ENCODE data around the gene PROZ. TPM values are rescaled to one million over a fixed set of nuclear protein-coding genes. Genes with fewer than 3 reads are reported as not detected.

The PROZ gene, protein sequence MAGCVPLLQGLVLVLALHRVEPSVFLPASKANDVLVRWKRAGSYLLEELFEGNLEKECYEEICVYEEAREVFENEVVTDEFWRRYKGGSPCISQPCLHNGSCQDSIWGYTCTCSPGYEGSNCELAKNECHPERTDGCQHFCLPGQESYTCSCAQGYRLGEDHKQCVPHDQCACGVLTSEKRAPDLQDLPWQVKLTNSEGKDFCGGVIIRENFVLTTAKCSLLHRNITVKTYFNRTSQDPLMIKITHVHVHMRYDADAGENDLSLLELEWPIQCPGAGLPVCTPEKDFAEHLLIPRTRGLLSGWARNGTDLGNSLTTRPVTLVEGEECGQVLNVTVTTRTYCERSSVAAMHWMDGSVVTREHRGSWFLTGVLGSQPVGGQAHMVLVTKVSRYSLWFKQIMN
- not detected in 5 replicates for total RNA-seq (2022; extraction: Qiagen RNA extraction)

DNA sequence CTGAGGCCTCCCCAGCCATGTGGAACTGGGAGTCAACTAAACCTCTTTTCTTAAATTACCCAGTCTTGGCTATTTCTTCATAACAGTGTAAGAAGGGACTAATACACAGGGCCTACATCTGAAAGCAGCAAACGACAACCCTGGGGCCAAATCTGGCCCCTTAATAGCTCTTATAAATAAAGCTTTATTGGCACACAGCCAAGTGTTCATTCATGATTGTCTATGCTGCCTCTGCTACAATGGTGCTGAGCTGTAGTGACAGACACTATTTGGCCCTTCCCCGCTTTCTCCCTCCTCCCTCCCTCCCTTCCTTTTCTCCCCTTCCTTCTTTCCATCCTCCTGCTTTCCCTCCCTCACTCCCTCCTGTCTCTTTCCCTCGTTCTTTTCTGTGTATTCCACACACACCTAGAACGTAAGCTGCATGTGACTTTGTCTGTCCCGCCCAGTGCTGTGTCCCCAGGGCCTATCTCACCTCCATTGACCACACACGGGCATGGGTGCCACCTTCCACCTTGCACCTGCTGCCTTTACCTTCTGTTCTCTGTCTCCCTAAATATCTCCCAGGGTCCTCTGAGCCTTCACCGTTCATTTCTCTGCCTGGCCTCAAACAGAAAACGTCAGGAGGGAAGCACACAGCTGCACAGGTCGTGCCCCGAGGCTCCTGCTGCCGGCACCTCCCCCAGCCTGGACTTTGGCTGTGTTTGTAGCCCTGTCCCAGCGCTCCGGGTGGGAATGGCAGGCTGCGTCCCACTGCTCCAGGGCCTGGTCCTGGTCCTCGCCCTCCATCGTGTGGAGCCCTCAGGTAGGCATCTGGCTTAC is at the start of gene PROZ:
Gene PROZ (plus strand): TSS at position 720 of the 819 bp plus-strand sequence. CDS start 13 bp downstream, at position 733.

GRCh38 chr13:113122550-113123225 is 35.8 kb upstream of the PROZ start, which contains the start of gene F10:
Gene F10, plus strand, starts transcription at chr13:113122799. Its CDS starts 57 bp downstream, at chr13:113122856.

DNA sequence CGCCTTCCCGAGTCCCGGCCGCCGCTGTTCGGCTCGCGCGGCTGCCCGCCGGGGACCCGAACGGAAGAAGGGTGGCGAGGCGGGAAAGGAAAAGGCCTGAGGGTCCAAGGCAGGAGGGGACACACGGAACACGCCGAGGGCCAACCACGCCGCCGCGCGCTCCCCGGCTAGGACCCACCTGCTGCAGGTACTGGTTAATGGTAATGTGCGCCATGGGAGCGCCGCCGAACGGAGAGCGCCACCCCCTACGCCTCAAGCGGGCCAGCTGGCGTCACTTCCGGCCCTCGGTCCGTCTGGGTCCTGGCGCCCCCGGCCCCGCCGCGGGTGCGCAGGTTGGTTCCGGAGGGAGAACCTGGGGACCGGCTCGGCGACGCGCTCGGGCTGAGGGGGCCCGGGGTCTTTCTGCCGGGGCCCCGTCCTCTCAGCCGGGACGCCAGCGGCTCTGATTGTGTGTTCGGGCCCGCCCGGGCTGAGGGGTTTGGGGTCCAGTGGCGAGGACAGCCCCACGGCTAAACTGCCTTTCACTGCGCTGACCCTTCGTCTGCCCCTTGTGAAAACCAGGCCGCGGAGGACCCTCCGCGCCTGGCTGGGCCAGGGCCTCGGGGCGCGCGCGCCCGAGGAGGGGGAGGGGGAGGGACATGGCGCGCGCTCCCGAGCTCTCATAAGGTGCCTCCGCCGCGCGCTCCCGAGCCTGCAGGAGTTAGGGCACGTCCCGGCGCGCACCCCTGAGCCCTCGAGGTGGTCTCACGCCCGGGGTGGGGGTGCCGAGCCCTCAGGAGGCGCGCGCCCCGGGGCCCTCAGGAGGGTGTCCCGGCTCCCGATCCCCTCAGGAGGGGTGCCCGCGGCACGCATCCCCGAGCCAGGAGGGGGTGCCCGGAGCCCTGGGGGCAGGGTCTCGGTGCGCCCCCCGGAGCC is 50.2 kb downstream of the PROZ start, which contains the start of gene PCID2:
Gene PCID2 (minus strand): TSS at position 249 of the 915 bp plus-strand sequence. CDS start 35 bp downstream, at position 214.

DNA sequence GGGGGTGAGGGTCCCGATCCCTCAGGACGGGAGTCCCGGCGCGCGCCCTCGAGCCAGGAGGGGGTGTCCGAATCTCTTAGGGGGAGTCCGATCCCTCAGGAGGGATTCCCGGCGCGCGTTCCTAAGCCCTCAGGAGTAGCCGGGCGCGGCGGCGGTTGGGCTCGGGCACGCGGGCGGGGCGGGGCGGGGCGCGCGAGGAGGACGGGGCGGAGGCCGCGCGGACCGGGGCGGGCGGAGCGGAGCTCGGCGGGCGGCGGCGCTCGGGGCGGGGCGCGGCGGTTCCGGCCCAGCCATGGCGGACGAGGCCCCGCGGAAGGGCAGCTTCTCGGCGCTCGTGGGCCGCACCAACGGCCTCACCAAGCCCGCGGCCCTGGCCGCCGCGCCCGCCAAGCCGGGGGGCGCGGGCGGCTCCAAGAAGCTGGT is 50.9 kb downstream of the PROZ start, which contains the start of gene CUL4A:
Gene CUL4A (plus strand): TSS at position 278 of the 423 bp plus-strand sequence. CDS start 15 bp downstream, at position 293.

Other genes with a start within 250 kb of the PROZ start
- 0.28 to 0.50 TPM (median 0.41 TPM) in 5 replicates for gene MCF2L, start 189.4 kb upstream of the PROZ start, total RNA-seq (2022; extraction: Qiagen RNA extraction)
- gene F7, start 52.9 kb upstream of the PROZ start, total RNA-seq (2022; extraction: Qiagen RNA extraction) = 0.07 to 0.11 TPM (median 0.07 TPM) in 5 replicates
- 0.15 TPM in 1 of 5 replicates, not detected in the others for gene F10, start 35.8 kb upstream of the PROZ start, total RNA-seq (2022; extraction: Qiagen RNA extraction)
- 37.9 to 42.0 TPM (median 40.1 TPM) in 5 replicates for gene PCID2, start 50.0 kb downstream of the PROZ start, total RNA-seq (2022; extraction: Qiagen RNA extraction)
- 47.9 to 54.7 TPM (median 53.7 TPM) in 5 replicates for gene CUL4A, start 51.0 kb downstream of the PROZ start, total RNA-seq (2022; extraction: Qiagen RNA extraction)
- 73.2 to 94.0 TPM (median 92.3 TPM) in 5 replicates for gene LAMP1, start 138.6 kb downstream of the PROZ start, total RNA-seq (2022; extraction: Qiagen RNA extraction)
- 1.5 to 1.9 TPM (median 1.6 TPM) in 5 replicates for gene GRTP1, start 205.5 kb downstream of the PROZ start, total RNA-seq (2022; extraction: Qiagen RNA extraction)

Data from A549 treated with Mapracorat at 1 μM for 4 hours (cell line).